NAMALWA (cell line): Measurements from ENCODE around the gene GALNT11.

Experiments
- DNase-seq: peaks from one replicate; pipeline ENCODE4 v3.0.0-alpha.2; 2015; ENCODE audit warnings: low spot score

GALNT11 gene

GRCh38 chr7:152117356-152117755, 91.9 kb downstream of the GALNT11 start:
- DNase-seq: no peak

GRCh38 chr7:152120210-152120609, 94.7 kb downstream of the GALNT11 start:
- no peak for DNase-seq

- no peak for DNase-seq
These were observed 95.3 kb downstream of the GALNT11 start for GRCh38 chr7:152120776-152121175.

- no peak for DNase-seq
These were observed 96.0 kb downstream of the GALNT11 start for GRCh38 chr7:152121432-152121831.

- DNase-seq: no peak
These were observed 97.1 kb downstream of the GALNT11 start for GRCh38 chr7:152122540-152122939.

- no peak for DNase-seq
These were observed 101.3 kb downstream of the GALNT11 start for GRCh38 chr7:152126741-152127140.

- no peak for DNase-seq
These were observed 101.8 kb downstream of the GALNT11 start for GRCh38 chr7:152127229-152127628.

- DNase-seq: no peak
These were observed 102.8 kb downstream of the GALNT11 start for GRCh38 chr7:152128252-152128651.

GRCh38 chr7:152128741-152129461, 103.4 kb downstream of the GALNT11 start:
- no peak for DNase-seq

GRCh38 chr7:152129682-152130081, 104.2 kb downstream of the GALNT11 start:
- no peak for DNase-seq

GRCh38 chr7:152130658-152131590, 105.5 kb downstream of the GALNT11 start:
- DNase-seq: no peak

- no peak for DNase-seq
These were observed 106.6 kb downstream of the GALNT11 start for GRCh38 chr7:152131981-152132494.

- DNase-seq: no peak
These were observed 107.3 kb downstream of the GALNT11 start for GRCh38 chr7:152132812-152133211.

GRCh38 chr7:152133804-152134203, 108.3 kb downstream of the GALNT11 start:
- DNase-seq: no peak

GRCh38 chr7:152136686-152137085, 111.2 kb downstream of the GALNT11 start:
- no peak for DNase-seq

GRCh38 chr7:152137476-152138025, 112.1 kb downstream of the GALNT11 start:
- no peak for DNase-seq

GRCh38 chr7:152140067-152140466, 114.6 kb downstream of the GALNT11 start:
- no peak for DNase-seq

GRCh38 chr7:152140560-152140959, 115.1 kb downstream of the GALNT11 start:
- no peak for DNase-seq

GRCh38 chr7:152142976-152143595, 117.6 kb downstream of the GALNT11 start:
- no peak for DNase-seq

- no peak for DNase-seq
These were observed 119.2 kb downstream of the GALNT11 start for GRCh38 chr7:152144557-152145245.

- peak; percentile 55 for DNase-seq
These were observed 120.5 kb downstream of the GALNT11 start for GRCh38 chr7:152145853-152146466.
